Measurements from ENCODE around the gene ENAH. TPM values are rescaled to one million over a fixed set of nuclear protein-coding genes. Genes with fewer than 3 reads are reported as not detected.

Gene ENAH
- total RNA-seq, 1 experiment from 2014 or later: 285 TPM

- Histone ChIP-seq H3K18ac (ENCODE audit: insufficient read length, low read depth, low read length) (no peak overlapping the region), H3K4me1 (ENCODE audit: insufficient read depth, low read length) (no peaks in the 10 kb centered on the region), H3K23me2 (ENCODE audit: insufficient read length, low read depth, low read length, poor library complexity, severe bottlenecking) (peaks cover 3% of the 10 kb centered on the region), H3K27ac (ENCODE audit: insufficient read length, low read depth, low read length) (no peak overlapping the region), H4K91ac (ENCODE audit: insufficient read length, low read depth, low read length) (no peak overlapping the region), H2BK15ac (ENCODE audit: low read depth, low read length) (no peak overlapping the region), H3K9ac (ENCODE audit: extremely low read depth, insufficient read length, low read length) (no peak overlapping the region), H4K5ac (ENCODE audit: insufficient read length, low read depth, low read length) (no peak overlapping the region), H3K9me3 (ENCODE audit: control insufficient read depth, low read depth, low read length) (no peaks in the 10 kb centered on the region), H3T11ph (ENCODE audit: low read length) (no peak overlapping the region), H2AK5ac (ENCODE audit: insufficient read length, low read length) (no peak overlapping the region), H4K8ac (replicated peaks; ENCODE audit: insufficient read length, low read depth, low read length) (no peak overlapping the region), H3K27me3 (ENCODE audit: insufficient read depth, low read length) (no peaks in the 10 kb centered on the region), H3K14ac (ENCODE audit: insufficient read depth, low read length) (no peak overlapping the region), H2BK12ac (ENCODE audit: insufficient read length, low read depth, low read length) (no peak overlapping the region), H3K79me2 (ENCODE audit: insufficient read depth, low read length) (peaks cover 23% of the 10 kb centered on the region; the same call in 1 of the 2 replicates), H2AFZ (ENCODE audit: low read length) (no peak overlapping the region), H3K23ac (ENCODE audit: insufficient read length, low read depth, low read length) (no peak overlapping the region), H4K20me1 (ENCODE audit: control insufficient read depth, insufficient read depth, insufficient read length) (no peaks in the 10 kb centered on the region), H3K56ac (ENCODE audit: insufficient read length, low read depth, low read length) (no peak overlapping the region), H3K4ac (ENCODE audit: low read depth, low read length) (no peak overlapping the region), H2BK5ac (ENCODE audit: insufficient read length, low read length) (no peak overlapping the region), H2BK20ac (ENCODE audit: low read depth, low read length, poor library complexity, severe bottlenecking) (no peak overlapping the region), H2BK120ac (ENCODE audit: low read depth, low read length, poor library complexity, severe bottlenecking) (no peak overlapping the region), H3K4me2 (ENCODE audit: insufficient read depth, insufficient read length, low read length) (no peak overlapping the region), H3K79me1 (ENCODE audit: insufficient read depth, low read depth, low read length, poor library complexity, severe bottlenecking) (no peaks in the 10 kb centered on the region)
- Mint-ChIP-seq H3K9me3 (peaks cover 0 to 5% of the 10 kb centered on the region in 2 experiments; a peak in 1 of 5 replicates), H3K27me3 (ENCODE audit: low read depth) (no peaks in the 10 kb centered on the region; the same call in 1 of the 2 replicates), H3K4me3 (peak overlapping the region; percentile 95 to 100), H3K36me3 (ENCODE audit: insufficient read depth in 1 of 3, low read depth in 3 of 3) (peaks cover 5 to 20% (median 6%) of the 10 kb centered on the region in 3 experiments; a peak in 5 of 7 replicates), H3K4me1 (peaks cover 20 to 26% of the 10 kb centered on the region in 2 experiments), H3K27ac (no peak overlapping the region)
- no CpG with 5 or more reads among the region's 15 CpGs for WGBS (ENCODE audit: extremely low coverage, insufficient read length, low lambda C conversion rate)
- no peak for TF ChIP-seq CTCF (conservative IDR thresholded peaks at IDR 0.05)
- no peak for DNase-seq
Observed at GRCh38 chr1:225654688-225655508, 2.0 kb upstream of the ENAH start.
